ENCODE results near the gene SRF. TPM values are rescaled to one million over a fixed set of nuclear protein-coding genes. Genes with fewer than 3 reads are reported as not detected.

SRF gene
- total RNA-seq, 1 donor from 2014 or later: 29.2 TPM

DNA sequence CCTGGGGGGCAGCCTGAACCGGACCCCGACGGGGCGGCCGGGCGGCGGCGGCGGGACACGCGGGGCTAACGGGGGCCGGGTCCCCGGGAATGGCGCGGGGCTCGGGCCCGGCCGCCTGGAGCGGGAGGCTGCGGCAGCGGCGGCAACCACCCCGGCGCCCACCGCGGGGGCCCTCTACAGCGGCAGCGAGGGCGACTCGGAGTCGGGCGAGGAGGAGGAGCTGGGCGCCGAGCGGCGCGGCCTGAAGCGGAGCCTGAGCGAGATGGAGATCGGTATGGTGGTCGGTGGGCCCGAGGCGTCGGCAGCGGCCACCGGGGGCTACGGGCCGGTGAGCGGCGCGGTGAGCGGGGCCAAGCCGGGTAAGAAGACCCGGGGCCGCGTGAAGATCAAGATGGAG lies 636 bp downstream of the SRF start:
- H3K27me3 ChIP-seq (ENCODE audit: low read depth): no peaks in the 10 kb centered on the region
- H3K27ac ChIP-seq: peak overlapping the region; percentile 93
- DNase-seq (no peak), ATAC-seq (no peak)
- intact Hi-C loops (cut with DNase I): no loop called here
- peaks cover 17% of the 10 kb centered on the region for H3K36me3 ChIP-seq
- TF ChIP-seq, protein P1, sequence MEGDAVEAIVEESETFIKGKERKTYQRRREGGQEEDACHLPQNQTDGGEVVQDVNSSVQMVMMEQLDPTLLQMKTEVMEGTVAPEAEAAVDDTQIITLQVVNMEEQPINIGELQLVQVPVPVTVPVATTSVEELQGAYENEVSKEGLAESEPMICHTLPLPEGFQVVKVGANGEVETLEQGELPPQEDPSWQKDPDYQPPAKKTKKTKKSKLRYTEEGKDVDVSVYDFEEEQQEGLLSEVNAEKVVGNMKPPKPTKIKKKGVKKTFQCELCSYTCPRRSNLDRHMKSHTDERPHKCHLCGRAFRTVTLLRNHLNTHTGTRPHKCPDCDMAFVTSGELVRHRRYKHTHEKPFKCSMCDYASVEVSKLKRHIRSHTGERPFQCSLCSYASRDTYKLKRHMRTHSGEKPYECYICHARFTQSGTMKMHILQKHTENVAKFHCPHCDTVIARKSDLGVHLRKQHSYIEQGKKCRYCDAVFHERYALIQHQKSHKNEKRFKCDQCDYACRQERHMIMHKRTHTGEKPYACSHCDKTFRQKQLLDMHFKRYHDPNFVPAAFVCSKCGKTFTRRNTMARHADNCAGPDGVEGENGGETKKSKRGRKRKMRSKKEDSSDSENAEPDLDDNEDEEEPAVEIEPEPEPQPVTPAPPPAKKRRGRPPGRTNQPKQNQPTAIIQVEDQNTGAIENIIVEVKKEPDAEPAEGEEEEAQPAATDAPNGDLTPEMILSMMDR (IDR thresholded peaks at IDR 0.05): no peak
- H3K4me1 ChIP-seq: peaks cover 39% of the 10 kb centered on the region
- peak overlapping the region; percentile 95 for H3K4me3 ChIP-seq
- no peaks in the 10 kb centered on the region for H3K9me3 ChIP-seq

DNA sequence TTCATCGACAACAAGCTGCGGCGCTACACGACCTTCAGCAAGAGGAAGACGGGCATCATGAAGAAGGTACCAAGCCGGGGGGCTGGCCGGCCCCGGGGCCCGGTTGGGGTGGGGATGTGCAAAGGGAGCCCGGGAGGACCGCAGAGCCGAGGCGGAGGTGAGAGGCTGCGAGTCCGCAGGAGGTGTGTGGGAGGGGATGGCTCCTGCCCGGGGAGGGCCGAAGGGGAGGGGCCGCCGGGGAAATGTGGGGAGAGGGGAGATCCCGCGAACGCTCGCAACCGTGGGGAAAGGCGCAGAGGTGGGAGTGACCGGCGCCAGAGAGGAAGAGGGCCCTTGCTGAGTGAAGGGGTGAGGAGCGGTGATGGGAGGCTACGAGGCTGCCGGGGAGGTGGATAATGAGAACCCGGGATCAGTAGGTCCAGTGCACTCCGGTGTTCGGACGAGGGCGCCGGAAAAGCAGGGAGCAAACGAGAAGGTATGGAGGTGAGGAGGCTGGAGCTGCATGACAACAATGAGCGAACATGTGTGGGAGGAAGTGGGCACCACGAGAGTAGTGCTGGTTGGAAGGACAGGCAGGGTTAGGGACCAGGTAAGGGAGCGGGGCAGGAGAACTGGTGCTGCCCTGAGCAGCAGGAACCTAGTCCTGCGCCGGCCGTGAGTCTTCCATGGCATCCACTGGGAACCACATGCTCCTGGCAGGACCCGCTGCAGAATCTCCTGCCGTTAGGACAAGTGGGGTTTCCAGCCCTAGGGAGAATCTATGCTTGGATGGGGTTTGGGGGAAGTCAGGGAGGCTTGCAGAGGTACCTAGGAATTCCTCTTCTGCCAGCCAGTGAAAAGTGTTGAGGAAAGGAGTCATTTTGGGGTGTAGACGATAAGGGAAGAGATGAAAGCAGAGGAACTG lies 1.3 kb downstream of the SRF start:
- H3K4me3 ChIP-seq: peak overlapping the region; percentile 95
- peak overlapping the region; percentile 93 for H3K27ac ChIP-seq
- intact Hi-C loops (cut with DNase I): no loop called here
- H3K27me3 ChIP-seq (ENCODE audit: low read depth): no peaks in the 10 kb centered on the region
- peaks cover 24% of the 10 kb centered on the region for H3K36me3 ChIP-seq
- ATAC-seq (no peak), DNase-seq (peak; percentile 72)
- no peaks in the 10 kb centered on the region for H3K9me3 ChIP-seq
- TF ChIP-seq, protein P1 (IDR thresholded peaks at IDR 0.05): no peak
- H3K4me1 ChIP-seq: peaks cover 39% of the 10 kb centered on the region

DNA sequence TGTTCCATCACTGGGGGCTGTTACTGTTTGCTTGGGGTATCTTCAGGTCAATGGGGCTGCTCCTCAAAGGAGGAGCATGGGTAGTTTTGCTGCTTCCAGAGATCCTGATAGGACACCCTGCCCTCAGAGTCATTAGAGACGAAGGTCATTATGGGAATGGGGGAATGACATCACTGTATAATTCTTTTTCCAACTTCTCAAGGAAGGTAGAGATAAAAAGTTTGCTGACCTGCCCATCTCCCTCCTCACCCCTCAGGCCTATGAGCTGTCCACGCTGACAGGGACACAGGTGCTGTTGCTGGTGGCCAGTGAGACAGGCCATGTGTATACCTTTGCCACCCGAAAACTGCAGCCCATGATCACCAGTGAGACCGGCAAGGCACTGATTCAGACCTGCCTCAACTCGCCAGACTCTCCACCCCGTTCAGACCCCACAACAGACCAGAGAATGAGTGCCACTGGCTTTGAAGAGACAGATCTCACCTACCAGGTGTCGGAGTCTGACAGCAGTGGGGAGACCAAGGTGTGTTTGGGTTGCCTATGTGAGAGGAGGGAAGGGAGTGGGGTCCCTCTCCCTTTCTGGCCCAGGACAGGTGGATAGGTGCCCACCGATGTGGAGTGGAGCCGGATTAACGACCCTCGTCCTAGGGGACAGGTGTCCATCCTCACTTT lies 2.7 kb downstream of the SRF start:
- Histone ChIP-seq H3K4me1 (peaks cover 39% of the 10 kb centered on the region), H3K27me3 (ENCODE audit: low read depth) (no peaks in the 10 kb centered on the region), H3K36me3 (peaks cover 38% of the 10 kb centered on the region), H3K27ac (peak overlapping the region; percentile 93), H3K4me3 (peak overlapping the region; percentile 95), H3K9me3 (no peaks in the 10 kb centered on the region)
- intact Hi-C loops (cut with DNase I): no loop called here
- ATAC-seq (no peak), DNase-seq (no peak)
- TF ChIP-seq, protein P1 (IDR thresholded peaks at IDR 0.05): no peak

DNA sequence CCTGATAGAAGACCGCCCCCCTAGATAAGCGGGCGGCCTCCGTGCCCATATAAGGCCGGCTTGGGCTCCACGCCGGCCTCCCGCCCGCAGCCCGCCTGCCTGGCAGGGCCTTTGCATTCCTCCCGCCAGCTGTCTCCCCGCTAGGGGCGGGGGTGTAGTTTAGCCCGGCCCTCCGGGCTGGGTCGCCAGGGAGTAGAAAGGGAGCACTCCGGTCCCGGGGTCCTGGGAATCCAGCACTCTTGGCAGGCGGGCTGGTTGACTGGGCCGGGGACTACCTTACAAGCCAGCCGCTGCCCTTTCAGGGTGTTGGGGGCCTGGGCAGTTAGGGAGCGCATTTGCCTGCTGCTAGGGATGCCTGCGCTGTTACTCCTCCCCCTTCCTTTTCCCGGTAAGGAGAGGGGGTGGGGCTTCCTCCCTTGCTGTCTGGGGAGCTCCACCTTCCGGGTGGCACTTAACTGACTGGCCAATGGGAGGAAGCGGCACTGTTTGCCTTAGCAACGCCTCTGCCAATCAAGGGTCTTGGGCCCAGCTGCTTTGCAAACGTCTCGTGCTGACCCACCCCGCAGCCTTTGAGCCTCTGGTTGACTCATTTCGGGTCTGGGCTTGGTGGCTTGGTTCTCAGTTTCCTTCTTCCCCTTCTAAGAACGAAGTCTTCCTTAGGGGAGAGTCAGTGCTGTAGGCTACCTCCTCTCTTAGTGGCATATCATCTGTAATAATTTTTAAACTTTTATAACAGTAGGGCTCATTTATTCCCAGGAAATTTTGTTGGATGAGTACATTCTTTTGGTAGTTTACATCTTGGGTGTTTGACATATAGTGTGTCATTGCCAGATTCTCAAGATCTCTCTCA lies 3.4 kb downstream of the SRF start:
- TF ChIP-seq, protein P1 (IDR thresholded peaks at IDR 0.05): peak; percentile 24
- peak; percentile 98 for DNase-seq
- H3K27ac ChIP-seq: peak overlapping the region; percentile 93
- peaks cover 39% of the 10 kb centered on the region for H3K4me1 ChIP-seq
- peak; percentile 86 to 88 for ATAC-seq
- H3K36me3 ChIP-seq: peaks cover 45% of the 10 kb centered on the region
- no peaks in the 10 kb centered on the region for H3K27me3 ChIP-seq (ENCODE audit: low read depth)
- no peaks in the 10 kb centered on the region for H3K9me3 ChIP-seq
- H3K4me3 ChIP-seq: peak overlapping the region; percentile 64
- intact Hi-C loops (cut with DNase I): no loop called here

Data from lower lobe of right lung (tissue), 2 donors.